Bronchial smooth muscle cell (primary cell): Measurements from ENCODE around the gene DYRK2. TPM values are rescaled to one million over a fixed set of nuclear protein-coding genes. Genes with fewer than 3 reads are reported as not detected.

Experiments used
- total RNA-seq: library from RNA; depleted of rRNA; stranded (reverse); fragments of >200 nt; gene quantifications from 2 replicates; pipeline ENCODE4 v1.2.1, GENCODE V29; 2014

The DYRK2 gene
- 12.9 and 46.5 TPM in 2 replicates for total RNA-seq

GRCh38 chr12:67648521-67649260 lies at the start of gene DYRK2:
TSS of gene DYRK2 (plus strand) at chr12:67648745. CDS start at chr12:67649134, 389 bp downstream.

